ENCODE measurements around the gene EEF2KMT. TPM values are rescaled to one million over a fixed set of nuclear protein-coding genes. Genes with fewer than 3 reads are reported as not detected.
"Not testable (repeated sequence)": the region's sequence is repeated elsewhere in the genome, so short reads cannot be mapped to it uniquely, and the experiment has no call there.

EEF2KMT gene
- total and polyA plus RNA-seq, 12 donors: 7.0 to 19.5 (median 10.9) TPM

DNA sequence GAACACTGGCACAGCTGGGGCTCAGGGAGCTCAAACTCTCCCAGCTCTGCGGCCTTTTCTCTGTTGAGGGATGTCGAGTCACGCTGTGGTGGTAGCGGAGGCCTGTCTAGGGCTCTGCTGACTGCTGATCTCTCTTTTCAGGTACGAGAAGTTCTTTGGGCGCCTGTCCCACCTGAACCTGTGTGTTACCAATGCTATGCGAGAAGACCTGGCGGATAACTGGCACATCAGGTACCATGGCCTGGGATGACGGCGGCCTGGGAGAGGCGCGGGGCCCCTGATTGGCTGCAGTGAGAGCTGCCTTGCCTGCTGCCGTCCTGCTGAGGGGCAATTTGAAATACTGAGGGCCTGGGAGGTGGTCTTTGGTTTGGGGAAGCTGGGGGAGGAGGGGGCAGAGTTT is 20.3 kb downstream of the EEF2KMT start:
- no peak for TF ChIP-seq POLR2A (IDR thresholded peaks at IDR 0.05)
- TF ChIP-seq, protein P1, sequence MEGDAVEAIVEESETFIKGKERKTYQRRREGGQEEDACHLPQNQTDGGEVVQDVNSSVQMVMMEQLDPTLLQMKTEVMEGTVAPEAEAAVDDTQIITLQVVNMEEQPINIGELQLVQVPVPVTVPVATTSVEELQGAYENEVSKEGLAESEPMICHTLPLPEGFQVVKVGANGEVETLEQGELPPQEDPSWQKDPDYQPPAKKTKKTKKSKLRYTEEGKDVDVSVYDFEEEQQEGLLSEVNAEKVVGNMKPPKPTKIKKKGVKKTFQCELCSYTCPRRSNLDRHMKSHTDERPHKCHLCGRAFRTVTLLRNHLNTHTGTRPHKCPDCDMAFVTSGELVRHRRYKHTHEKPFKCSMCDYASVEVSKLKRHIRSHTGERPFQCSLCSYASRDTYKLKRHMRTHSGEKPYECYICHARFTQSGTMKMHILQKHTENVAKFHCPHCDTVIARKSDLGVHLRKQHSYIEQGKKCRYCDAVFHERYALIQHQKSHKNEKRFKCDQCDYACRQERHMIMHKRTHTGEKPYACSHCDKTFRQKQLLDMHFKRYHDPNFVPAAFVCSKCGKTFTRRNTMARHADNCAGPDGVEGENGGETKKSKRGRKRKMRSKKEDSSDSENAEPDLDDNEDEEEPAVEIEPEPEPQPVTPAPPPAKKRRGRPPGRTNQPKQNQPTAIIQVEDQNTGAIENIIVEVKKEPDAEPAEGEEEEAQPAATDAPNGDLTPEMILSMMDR (IDR thresholded peaks at IDR 0.05): no peak
- Histone ChIP-seq H3K9me3 (replicated peaks in 1 of 3) (no peaks in the 10 kb centered on the region), H3K4me1 (replicated peaks in 1 of 2) (peaks cover 0 to 11% of the 10 kb centered on the region in 2 donors), H3K27ac (no peak overlapping the region), H3K4me3 (no peak overlapping the region), H3K36me3 (replicated peaks in 1 of 2) (peaks cover 0 to 62% of the 10 kb centered on the region in 2 donors), H3K27me3 (no peaks in the 10 kb centered on the region)
- no peak for DNase-seq
- intact Hi-C loops (cut with DNase I): no loop called here
- 95 to 97% (median 96%) methylated on average over 10 to 13 of the region's 13 CpGs for WGBS, 4 donors

DNA sequence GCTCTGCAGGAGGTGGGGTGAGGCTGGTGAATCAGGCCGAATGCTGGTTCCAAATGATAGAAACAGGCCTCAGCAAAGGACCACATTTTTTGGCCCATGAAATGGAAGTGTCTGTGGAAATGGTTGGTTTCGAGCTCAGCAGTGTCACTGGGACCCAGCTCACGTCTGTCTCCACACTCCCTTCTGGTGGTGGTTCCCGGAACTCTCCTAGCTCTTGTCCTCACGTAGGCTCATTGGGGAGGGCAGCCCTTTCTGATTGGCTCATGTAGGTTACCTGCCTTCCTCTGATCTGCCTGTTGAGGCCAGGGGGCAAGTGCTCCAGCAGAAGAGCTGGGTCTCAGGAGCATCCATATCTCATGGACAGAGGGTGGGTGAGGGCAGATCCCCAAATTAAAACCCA is 22.0 kb downstream of the EEF2KMT start:
- Histone ChIP-seq H3K4me3 (no peak overlapping the region), H3K27ac (no peak overlapping the region), H3K9me3 (replicated peaks in 1 of 3) (no peaks in the 10 kb centered on the region), H3K27me3 (no peaks in the 10 kb centered on the region), H3K4me1 (replicated peaks in 1 of 2) (peaks cover 0 to 18% of the 10 kb centered on the region in 2 donors), H3K36me3 (replicated peaks in 1 of 2) (peaks cover 0 to 58% of the 10 kb centered on the region in 2 donors)
- WGBS, 4 donors: 87 to 92% (median 88%) methylated on average over 1 to 5 of the region's 5 CpGs
- no peak for DNase-seq
- intact Hi-C loops (cut with DNase I): no loop called here
- no peak for TF ChIP-seq POLR2A (IDR thresholded peaks at IDR 0.05)
- TF ChIP-seq, protein P1 (IDR thresholded peaks at IDR 0.05): no peak

DNA sequence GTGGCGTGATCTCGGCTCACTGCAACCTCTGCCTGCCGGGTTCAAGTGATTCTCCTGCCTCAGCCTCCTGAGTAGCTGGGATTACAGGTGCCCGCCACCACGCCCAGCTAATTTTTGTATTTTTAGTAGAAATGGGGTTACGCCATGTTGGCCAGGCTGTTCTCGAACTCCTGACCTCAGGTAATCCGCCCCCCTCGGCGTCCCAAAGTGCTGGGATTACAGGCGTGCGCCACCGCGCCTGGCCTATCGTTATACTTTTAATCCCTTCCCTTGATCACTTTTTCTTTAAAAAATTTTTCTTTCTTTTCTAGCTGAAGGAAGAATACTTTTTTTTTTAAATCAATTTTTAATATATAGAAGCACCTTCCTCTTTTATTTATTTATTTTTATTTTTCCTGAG is 23.8 kb downstream of the EEF2KMT start:
- H3K4me3 ChIP-seq; H3K27ac ChIP-seq; DNase-seq; H3K27me3 ChIP-seq; intact Hi-C loops (cut with DNase I); H3K9me3 ChIP-seq (replicated peaks in 1 of 3): not testable (repeated sequence)
- 92 to 98% (median 95%) methylated on average over 15 of the region's 15 CpGs for WGBS, 4 donors
- peaks cover 0 to 18% of the 10 kb centered on the region in 2 donors for H3K4me1 ChIP-seq (replicated peaks in 1 of 2)
- H3K36me3 ChIP-seq (replicated peaks in 1 of 2): peaks cover 0 to 41% of the 10 kb centered on the region in 2 donors

DNA sequence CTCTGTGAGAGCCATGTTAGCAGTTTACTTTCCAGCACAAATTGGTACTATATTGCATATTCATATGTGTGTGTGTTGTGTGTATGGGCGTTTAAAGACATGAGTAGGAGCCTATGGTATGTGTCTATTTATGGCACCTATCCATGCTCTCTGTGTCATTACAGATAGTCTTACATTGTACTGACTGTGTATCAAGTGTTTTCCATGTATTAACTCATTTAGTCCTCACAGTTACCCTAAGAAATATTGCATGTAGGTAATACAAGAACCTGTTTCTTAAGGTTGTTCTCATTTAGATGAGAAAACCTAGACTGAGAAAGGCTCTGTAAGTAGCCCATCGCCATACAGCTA is 24.3 kb downstream of the EEF2KMT start:
- Histone ChIP-seq H3K36me3 (replicated peaks in 1 of 2) (peaks cover 0 to 38% of the 10 kb centered on the region in 2 donors), H3K9me3 (replicated peaks in 1 of 3) (no peaks in the 10 kb centered on the region), H3K4me1 (replicated peaks in 1 of 2) (peaks cover 0 to 18% of the 10 kb centered on the region in 2 donors), H3K27me3 (no peaks in the 10 kb centered on the region), H3K27ac (peak overlapping the region in 1 of 5 donors; percentile 78), H3K4me3 (no peak overlapping the region)
- TF ChIP-seq, protein P1 (IDR thresholded peaks at IDR 0.05): no peak
- DNase-seq: no peak
- intact Hi-C loops (cut with DNase I): no loop called here
- 85 to 88% (median 86%) methylated on average over 2 of the region's 2 CpGs for WGBS, 4 donors

Data from adrenal gland (tissue), 12 donors.